ENCODE measurements around the gene RSPRY1. TPM values are rescaled to one million over a fixed set of nuclear protein-coding genes. Genes with fewer than 3 reads are reported as not detected.

RSPRY1 gene
- total RNA-seq, 1 donor from 2014 or later, result 76.8 TPM

DNA sequence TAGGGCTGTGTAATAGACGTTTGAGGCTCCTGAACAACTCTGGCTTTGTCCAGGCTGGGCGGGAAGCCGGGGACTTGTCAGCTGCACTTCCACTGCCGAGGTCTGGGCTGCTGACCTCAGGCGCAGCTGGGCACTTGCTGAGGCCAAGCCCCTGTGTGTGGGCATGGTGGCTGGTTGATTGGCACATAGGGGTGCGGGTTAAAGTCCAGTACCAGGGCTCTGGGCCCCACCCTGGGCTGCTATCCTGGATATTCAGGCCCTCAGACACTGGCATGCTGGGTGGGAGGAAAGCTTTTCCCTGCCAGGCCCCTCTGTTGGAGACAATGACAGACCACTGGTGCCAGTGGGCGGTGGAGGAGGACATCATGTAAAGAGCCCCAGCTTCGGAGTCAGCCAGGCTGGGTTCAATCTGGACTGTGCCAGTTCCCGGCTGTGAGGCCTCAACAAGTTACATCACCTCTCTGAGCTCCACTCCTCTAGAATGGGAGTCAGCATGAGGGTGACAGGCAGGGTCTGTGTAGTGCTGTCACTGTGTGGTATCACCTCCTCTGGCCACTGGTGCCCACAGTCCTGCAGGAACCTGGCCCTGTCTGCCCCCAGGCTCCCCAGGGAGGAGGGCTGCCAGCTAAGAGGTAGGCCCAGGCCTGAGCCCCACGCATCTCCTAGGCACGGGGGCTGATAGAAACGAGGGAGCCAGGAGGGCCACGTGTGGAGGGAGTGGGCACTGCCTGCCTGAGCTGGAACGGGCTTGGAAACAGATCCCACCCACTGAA, 42.8 kb upstream of the RSPRY1 start:
- Histone ChIP-seq H3K27ac (ENCODE audit: low read depth, low read length) (no peak overlapping the region), H3K36me3 (ENCODE audit: insufficient read depth, low read length) (no peaks in the 10 kb centered on the region), H3K27me3 (ENCODE audit: insufficient read depth, low read length) (no peaks in the 10 kb centered on the region), H4K20me1 (ENCODE audit: insufficient read depth, low read length) (peaks cover 3% of the 10 kb centered on the region), H3K4me3 (ENCODE audit: insufficient read depth, low read depth, low read length) (no peak overlapping the region), H3K4me1 (ENCODE audit: insufficient read depth, low read length) (peaks cover 10% of the 10 kb centered on the region), H2AFZ (ENCODE audit: low read depth, low read length) (no peak overlapping the region), H3K9ac (ENCODE audit: low read length) (no peak overlapping the region), H3K9me3 (ENCODE audit: insufficient read depth, low read depth, low read length) (no peaks in the 10 kb centered on the region), H3K4me2 (ENCODE audit: low read length) (no peak overlapping the region), H3K79me2 (ENCODE audit: insufficient read depth, low read length) (no peaks in the 10 kb centered on the region)
- Mint-ChIP-seq H3K27me3 (ENCODE audit: low read depth, unreplicated experiment) (peaks cover 8% of the 10 kb centered on the region), H3K4me1 (ENCODE audit: low read depth, unreplicated experiment) (peaks cover 11% of the 10 kb centered on the region), H3K9me3 (ENCODE audit: unreplicated experiment) (no peaks in the 10 kb centered on the region), H3K36me3 (ENCODE audit: low read depth, unreplicated experiment) (peaks cover 7% of the 10 kb centered on the region), H3K27ac (ENCODE audit: unreplicated experiment) (no peak overlapping the region), H3K4me3 (ENCODE audit: unreplicated experiment) (no peak overlapping the region)
- no peak for TF ChIP-seq EZH2 (IDR thresholded peaks at IDR 0.05; ENCODE audit: insufficient read depth, low read length)
- TF ChIP-seq, protein P1, sequence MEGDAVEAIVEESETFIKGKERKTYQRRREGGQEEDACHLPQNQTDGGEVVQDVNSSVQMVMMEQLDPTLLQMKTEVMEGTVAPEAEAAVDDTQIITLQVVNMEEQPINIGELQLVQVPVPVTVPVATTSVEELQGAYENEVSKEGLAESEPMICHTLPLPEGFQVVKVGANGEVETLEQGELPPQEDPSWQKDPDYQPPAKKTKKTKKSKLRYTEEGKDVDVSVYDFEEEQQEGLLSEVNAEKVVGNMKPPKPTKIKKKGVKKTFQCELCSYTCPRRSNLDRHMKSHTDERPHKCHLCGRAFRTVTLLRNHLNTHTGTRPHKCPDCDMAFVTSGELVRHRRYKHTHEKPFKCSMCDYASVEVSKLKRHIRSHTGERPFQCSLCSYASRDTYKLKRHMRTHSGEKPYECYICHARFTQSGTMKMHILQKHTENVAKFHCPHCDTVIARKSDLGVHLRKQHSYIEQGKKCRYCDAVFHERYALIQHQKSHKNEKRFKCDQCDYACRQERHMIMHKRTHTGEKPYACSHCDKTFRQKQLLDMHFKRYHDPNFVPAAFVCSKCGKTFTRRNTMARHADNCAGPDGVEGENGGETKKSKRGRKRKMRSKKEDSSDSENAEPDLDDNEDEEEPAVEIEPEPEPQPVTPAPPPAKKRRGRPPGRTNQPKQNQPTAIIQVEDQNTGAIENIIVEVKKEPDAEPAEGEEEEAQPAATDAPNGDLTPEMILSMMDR (IDR thresholded peaks at IDR 0.05; ENCODE audit: insufficient read depth, low read depth, low read length), result no peak
- DNase-seq (ENCODE audit: low read depth) (no peak), FAIRE-seq (no peak)

DNA sequence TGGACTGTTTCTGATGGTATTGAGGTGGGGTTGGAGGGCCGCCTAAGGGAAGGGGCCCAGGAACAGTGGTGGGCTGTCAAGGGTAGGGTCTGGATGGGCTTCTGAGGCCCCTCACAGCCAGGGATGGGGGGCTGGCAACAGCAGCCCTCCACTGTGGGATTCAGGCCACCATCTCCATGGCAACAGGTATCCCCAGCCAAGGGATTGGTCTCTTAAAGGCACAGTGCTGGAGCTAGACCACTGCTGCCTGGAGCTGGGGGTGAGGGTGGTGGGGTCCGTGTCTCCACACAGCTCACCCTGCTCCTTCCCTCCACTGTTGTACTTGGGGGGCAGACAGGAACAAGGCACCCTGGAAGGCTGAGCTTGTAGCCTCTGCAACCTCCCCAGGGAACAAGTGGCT, 42.1 kb upstream of the RSPRY1 start:
- peaks cover 11% of the 10 kb centered on the region for H3K4me1 Mint-ChIP-seq (ENCODE audit: low read depth, unreplicated experiment)
- TF ChIP-seq EZH2 (IDR thresholded peaks at IDR 0.05; ENCODE audit: insufficient read depth, low read length), result no peak
- TF ChIP-seq, protein P1 (IDR thresholded peaks at IDR 0.05; ENCODE audit: insufficient read depth, low read depth, low read length), result no peak
- Histone ChIP-seq H2AFZ (ENCODE audit: low read depth, low read length) (no peak overlapping the region), H3K9me3 (ENCODE audit: insufficient read depth, low read depth, low read length) (no peaks in the 10 kb centered on the region), H3K4me3 (ENCODE audit: insufficient read depth, low read depth, low read length) (no peak overlapping the region), H3K79me2 (ENCODE audit: insufficient read depth, low read length) (no peaks in the 10 kb centered on the region), H3K36me3 (ENCODE audit: insufficient read depth, low read length) (no peaks in the 10 kb centered on the region), H3K27ac (ENCODE audit: low read depth, low read length) (no peak overlapping the region), H3K27me3 (ENCODE audit: insufficient read depth, low read length) (no peaks in the 10 kb centered on the region), H3K9ac (ENCODE audit: low read length) (no peak overlapping the region), H3K4me2 (ENCODE audit: low read length) (no peak overlapping the region), H3K4me1 (ENCODE audit: insufficient read depth, low read length) (peaks cover 10% of the 10 kb centered on the region), H4K20me1 (ENCODE audit: insufficient read depth, low read length) (peaks cover 3% of the 10 kb centered on the region)
- peaks cover 6% of the 10 kb centered on the region for H3K27me3 Mint-ChIP-seq (ENCODE audit: low read depth, unreplicated experiment)
- no peak overlapping the region for H3K27ac Mint-ChIP-seq (ENCODE audit: unreplicated experiment)
- peaks cover 2% of the 10 kb centered on the region for H3K9me3 Mint-ChIP-seq (ENCODE audit: unreplicated experiment)
- peaks cover 9% of the 10 kb centered on the region for H3K36me3 Mint-ChIP-seq (ENCODE audit: low read depth, unreplicated experiment)
- H3K4me3 Mint-ChIP-seq (ENCODE audit: unreplicated experiment), result no peak overlapping the region
- DNase-seq (ENCODE audit: low read depth), result no peak
- FAIRE-seq, result no peak
